K562 (cell line): ENCODE data around the gene NF1. TPM values are rescaled to one million over a fixed set of nuclear protein-coding genes. Genes with fewer than 3 reads are reported as not detected.
A peak's percentile ranks its signal among the peaks of the same experiment; 100 is the strongest.

ENCODE experiments used
- CBX2 ChIP-seq: fragments of 200-600 bp; sonication (generic); IDR thresholded peaks from one replicate; pipeline ENCODE4 v1.6.1; 2012; ENCODE audit warnings: mild to moderate bottlenecking, low read length, inconsistent platforms; ENCODE audit not compliant: insufficient read depth, poor library complexity, severe bottlenecking
- CC2D1A ChIP-seq: fragments of 450-650 bp; IDR thresholded peaks from 2 replicates; pipeline ENCODE4 v1.6.1; 2017; ENCODE audit warnings: mild to moderate bottlenecking
- CREB5 ChIP-seq: fragments of 250-450 bp; sonication (Bioruptor Pico); IDR thresholded peaks from 2 replicates; pipeline ENCODE4 v1.5.0; 2020; ENCODE audit warnings: mild to moderate bottlenecking
- CREM ChIP-seq: IDR thresholded peaks from 2 replicates; pipeline ENCODE4 v1.6.1; 2014; ENCODE audit warnings: antibody characterized with exemption, low read depth
- FOXP1 ChIP-seq: sonication (generic); formaldehyde crosslinking; IDR thresholded peaks from 2 replicates; pipeline ENCODE4 v1.8.0; 2022; ENCODE audit warnings: mild to moderate bottlenecking, missing genetic modification reagents
- FUS ChIP-seq: fragments of 200-400 bp; formaldehyde crosslinking; optimal IDR thresholded peaks from 2 replicates; pipeline ENCODE3; 2017; ENCODE audit warnings: low read depth, low read length
- KAT8 ChIP-seq: fragments of 450-650 bp; IDR thresholded peaks from 2 replicates; pipeline ENCODE4 v1.6.1; 2016; ENCODE audit warnings: low read depth, mild to moderate bottlenecking
- MTA1 ChIP-seq: fragments of 450-650 bp; IDR thresholded peaks from 2 replicates; pipeline ENCODE4 v1.6.1; 2017; ENCODE audit warnings: borderline replicate concordance
- NFRKB ChIP-seq: fragments of 450-650 bp; IDR thresholded peaks from 2 replicates; pipeline ENCODE4 v1.6.1; 2016; ENCODE audit warnings: low read depth
- PHTF2 ChIP-seq: fragments of 250-450 bp; sonication (Bioruptor Pico); IDR thresholded peaks from 2 replicates; pipeline ENCODE4 v1.5.0; 2021; ENCODE audit warnings: mild to moderate bottlenecking
- RFX7 ChIP-seq: fragments of 250-450 bp; sonication (Bioruptor Pico); IDR thresholded peaks from 2 replicates; pipeline ENCODE4 v1.5.1; 2021; ENCODE audit warnings: mild to moderate bottlenecking
- SAP30 ChIP-seq: fragments of 200-600 bp; sonication (generic); IDR thresholded peaks from 2 replicates; pipeline ENCODE4 v1.6.1; 2012; ENCODE audit warnings: borderline replicate concordance, low read depth, mild to moderate bottlenecking, moderate library complexity, low read length, control low read depth, inconsistent platforms; ENCODE audit not compliant: insufficient read depth, poor library complexity, severe bottlenecking
- SMARCA4 ChIP-seq: fragments of 450-650 bp; IDR thresholded peaks from 2 replicates; pipeline ENCODE4 v1.6.1; 2016
- TBP ChIP-seq: optimal IDR thresholded peaks from 2 replicates; pipeline ENCODE3; 2011; ENCODE audit warnings: low read depth, low read length, improper control_type of control experiment
- TCF3 ChIP-seq: sonication (generic); formaldehyde crosslinking; IDR thresholded peaks from 2 replicates; pipeline ENCODE4 v1.4.0; 2020; ENCODE audit warnings: mild to moderate bottlenecking, missing genetic modification reagents
- TOE1 ChIP-seq, 2 experiments: fragments of 450-650 bp in 1 of 2; sonication (generic) in 1 of 2; formaldehyde crosslinking in 1 of 2; IDR thresholded peaks; 2 replicates each; pipeline versions ENCODE4 v1.7.1 to v1.8.0; 2016 to 2022; ENCODE audit warnings: borderline replicate concordance in 2 of 2, mild to moderate bottlenecking in 2 of 2, antibody characterized with exemption in 1 of 2, inconsistent platforms in 1 of 2, low read depth in 1 of 2, missing genetic modification reagents in 1 of 2, moderate library complexity in 1 of 2
- ZNF224 ChIP-seq: sonication (generic); formaldehyde crosslinking; IDR thresholded peaks from 2 replicates; pipeline ENCODE4 v1.8.0; 2022; ENCODE audit warnings: mild to moderate bottlenecking, missing genetic modification reagents
- ZNF79 ChIP-seq: fragments of 250-450 bp; sonication (Bioruptor Pico); IDR thresholded peaks from 2 replicates; pipeline ENCODE4 v1.4.0; 2020; ENCODE audit warnings: low read depth, mild to moderate bottlenecking, moderate library complexity
- polyA plus RNA-seq, 8 experiments: library from polyadenylated mRNA; depleted of rRNA in 4 of 8; stranded (reverse) in 5 of 8; unstranded in 3 of 8; fragments of >200 nt; fragmentation: Nextera tagmentation in 2 of 8; fragmentation: Illumina TruSeq in 1 of 8; extraction: Ambion mirVana in 2 of 8; extraction: Trizol in 1 of 8; gene quantifications; 2 replicates each; pipeline versions ENCODE4 v1.2.1 to v1.2.3, GENCODE V29; 2011 to 2014; ENCODE audit warnings: inconsistent platforms in 1 of 8, missing spikeins in 1 of 8
- total RNA-seq, 7 experiments: library from RNA; depleted of rRNA in 6 of 7; stranded (reverse); fragments of >200 nt in 6 of 7; fragmentation: Illumina TruSeq in 2 of 7; extraction: Trizol in 2 of 7; gene quantifications; 2 replicates each; pipeline versions ENCODE4 v1.2.1 to v1.2.3, GENCODE V29; 2011 to 2021; ENCODE audit warnings: low replicate concordance in 1 of 7
- TF ChIP-seq, protein P1 (sequence below): sonication (generic); formaldehyde crosslinking; IDR thresholded peaks from 2 replicates; pipeline ENCODE4 v1.8.1; 2023; ENCODE audit warnings: mild to moderate bottlenecking, missing genetic modification reagents

Gene NF1
- total and polyA plus RNA-seq, 9 of the 15 experiments (the other 6 are each of a cell fraction or from before 2014, with no cell fraction given), result 3.4 to 41.9 (median 24.3) TPM

DNA sequence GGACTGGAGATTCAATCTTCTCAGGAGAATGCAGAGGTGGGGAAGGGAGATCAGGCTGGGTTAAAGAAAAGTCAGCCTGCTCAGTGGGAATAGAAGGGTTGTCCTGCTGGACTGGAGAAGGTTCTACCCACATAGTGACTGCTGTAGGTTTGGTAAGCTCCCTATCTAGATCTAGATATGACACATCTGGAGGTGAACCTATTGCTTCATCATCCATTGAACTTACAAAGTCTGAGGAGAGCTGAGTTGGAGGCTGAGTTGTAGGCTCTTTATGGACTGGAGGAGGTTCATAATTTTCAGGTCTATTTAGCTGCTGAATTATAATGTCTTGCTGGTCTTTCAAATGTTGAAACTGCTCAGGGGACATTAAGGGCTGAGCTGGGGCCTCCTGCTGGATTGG is 46.0 kb upstream of the NF1 start (continued):
- TF ChIP-seq SAP30, result no peak
- no peak for TF ChIP-seq TOE1 (IDR thresholded peaks at IDR 0.05; ENCODE audit: borderline replicate concordance)
- no peak for TF ChIP-seq TOE1 (CRISPR knock-in tag; IDR thresholded peaks at IDR 0.05; ENCODE audit: borderline replicate concordance, low read depth)
- TF ChIP-seq SMARCA4, result peak; percentile 25; the same call in 1 of the 2 replicates
- no peak for TF ChIP-seq CC2D1A
- no peak for TF ChIP-seq ZNF79 (CRISPR knock-in tag)
- no peak for TF ChIP-seq CBX2
- TF ChIP-seq MTA1, result no peak
- TF ChIP-seq PHTF2 (CRISPR knock-in tag), result no peak
- TF ChIP-seq KAT8, result no peak
- TF ChIP-seq, protein P1, sequence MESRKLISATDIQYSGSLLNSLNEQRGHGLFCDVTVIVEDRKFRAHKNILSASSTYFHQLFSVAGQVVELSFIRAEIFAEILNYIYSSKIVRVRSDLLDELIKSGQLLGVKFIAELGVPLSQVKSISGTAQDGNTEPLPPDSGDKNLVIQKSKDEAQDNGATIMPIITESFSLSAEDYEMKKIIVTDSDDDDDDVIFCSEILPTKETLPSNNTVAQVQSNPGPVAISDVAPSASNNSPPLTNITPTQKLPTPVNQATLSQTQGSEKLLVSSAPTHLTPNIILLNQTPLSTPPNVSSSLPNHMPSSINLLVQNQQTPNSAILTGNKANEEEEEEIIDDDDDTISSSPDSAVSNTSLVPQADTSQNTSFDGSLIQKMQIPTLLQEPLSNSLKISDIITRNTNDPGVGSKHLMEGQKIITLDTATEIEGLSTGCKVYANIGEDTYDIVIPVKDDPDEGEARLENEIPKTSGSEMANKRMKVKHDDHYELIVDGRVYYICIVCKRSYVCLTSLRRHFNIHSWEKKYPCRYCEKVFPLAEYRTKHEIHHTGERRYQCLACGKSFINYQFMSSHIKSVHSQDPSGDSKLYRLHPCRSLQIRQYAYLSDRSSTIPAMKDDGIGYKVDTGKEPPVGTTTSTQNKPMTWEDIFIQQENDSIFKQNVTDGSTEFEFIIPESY, result no peak
- no peak for TF ChIP-seq FUS
- no peak for TF ChIP-seq TCF3 (CRISPR knock-in tag)
- TF ChIP-seq ZNF224, result no peak
- TF ChIP-seq CREB5 (CRISPR knock-in tag), result no peak
- TF ChIP-seq FOXP1 (CRISPR knock-in tag), result no peak
- TF ChIP-seq RFX7 (CRISPR knock-in tag), result no peak
- 0 out of 2 replicates have a peak, but pooled peaks have one; percentile 6 for TF ChIP-seq CREM
- no peak for TF ChIP-seq TBP
- TF ChIP-seq NFRKB, result no peak
